HUDEP-2 (cell line): ENCODE measurements around the gene CD2AP.
"Not testable (repeated sequence)": the region's sequence is repeated elsewhere in the genome, so short reads cannot be mapped to it uniquely, and the experiment has no call there.

Source experiments
- DNase-seq, 76 experiments: peaks; one replicate each; lab custom pipeline; 2025; ENCODE audit not compliant: unreplicated experiment in 76 of 76; lab: John Stamatoyannopoulos, UW

The CD2AP gene

GRCh38 chr6:47630587-47630986, 153.0 kb downstream of the CD2AP start:
- no peak for DNase-seq

GRCh38 chr6:47631269-47631772, 153.7 kb downstream of the CD2AP start:
- DNase-seq = peak in 32 of 76 experiments; percentile 8 to 73 (median 50)

GRCh38 chr6:47631797-47632196, 154.2 kb downstream of the CD2AP start:
- no peak for DNase-seq

- no peak for DNase-seq
Observed at GRCh38 chr6:47633141-47633540, 155.6 kb downstream of the CD2AP start.

- DNase-seq = no peak
Observed at GRCh38 chr6:47634210-47635047, 156.8 kb downstream of the CD2AP start.

- no peak for DNase-seq
Observed at GRCh38 chr6:47646689-47647088, 169.1 kb downstream of the CD2AP start.

GRCh38 chr6:47647188-47647587, 169.6 kb downstream of the CD2AP start:
- DNase-seq = no peak

GRCh38 chr6:47647626-47648025, 170.0 kb downstream of the CD2AP start:
- not testable (repeated sequence) for DNase-seq

- no peak for DNase-seq
Observed at GRCh38 chr6:47648031-47648430, 170.4 kb downstream of the CD2AP start.

GRCh38 chr6:47650553-47651432, 173.2 kb downstream of the CD2AP start:
- DNase-seq = no peak

GRCh38 chr6:47651505-47651944, 173.9 kb downstream of the CD2AP start:
- DNase-seq = no peak

GRCh38 chr6:47653706-47654105, 176.1 kb downstream of the CD2AP start:
- no peak for DNase-seq

- DNase-seq = no peak
Observed at GRCh38 chr6:47654255-47654654, 176.7 kb downstream of the CD2AP start.

- peak in 20 of 76 experiments; percentile 1 to 64 (median 18) for DNase-seq
Observed at GRCh38 chr6:47655719-47656595, 178.4 kb downstream of the CD2AP start.

- no peak for DNase-seq
Observed at GRCh38 chr6:47661960-47662359, 184.4 kb downstream of the CD2AP start.

GRCh38 chr6:47663462-47664216, 186.1 kb downstream of the CD2AP start:
- no peak for DNase-seq

GRCh38 chr6:47665112-47665511, 187.5 kb downstream of the CD2AP start:
- no peak for DNase-seq

- no peak for DNase-seq
Observed at GRCh38 chr6:47669684-47670513, 192.3 kb downstream of the CD2AP start.

GRCh38 chr6:47670851-47671250, 193.3 kb downstream of the CD2AP start:
- DNase-seq = no peak
